T47D (cell line): ENCODE measurements around the gene CHAD.

Experiments
- DNase-seq, 2 experiments: peaks; one replicate each; pipeline versions ENCODE4 v3.0.0 to v3.0.0-alpha.2; 2011 to 2012; ENCODE audit warnings: low read depth in 1 of 2, low spot score in 1 of 2
- JUND ChIP-seq: IDR thresholded peaks from 2 replicates; pipeline ENCODE4 v1.6.1; 2012; ENCODE audit warnings: low read depth
- in situ Hi-C: cut with HindIII; loops from 2 replicates; pipeline ENCODE4 v1.10.0; 2016; ENCODE audit warnings: low sequenced_read_pairs, low pct_unique_long_range_greater_than_20kb

CHAD gene

DNA sequence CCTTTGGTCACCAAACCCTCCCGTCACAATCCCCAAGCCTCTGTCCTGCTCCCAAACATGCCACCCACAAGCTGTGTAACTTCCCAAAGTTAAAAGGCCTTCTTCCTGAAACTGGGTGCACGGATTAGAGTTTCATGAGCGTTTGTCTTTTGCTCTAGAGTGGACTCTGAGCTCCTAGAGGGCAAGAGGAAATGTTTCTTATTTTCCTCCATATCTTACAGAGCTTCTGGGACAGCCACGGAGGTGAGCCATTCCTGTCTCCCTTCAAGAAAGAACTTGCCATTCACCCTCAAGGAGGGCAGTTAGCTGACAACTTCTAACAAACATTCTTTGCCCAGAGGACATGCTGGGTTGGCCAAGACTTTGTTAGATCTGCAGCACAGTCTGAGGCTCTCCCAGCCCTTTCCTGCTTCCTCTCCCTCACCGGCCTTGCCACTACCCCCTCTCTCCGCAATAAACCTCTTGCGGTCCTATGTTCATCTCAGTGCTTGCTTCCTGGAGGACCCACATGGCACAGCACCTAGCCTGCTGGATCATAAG is 37.0 kb upstream of the CHAD start:
- no peak for DNase-seq
- in situ Hi-C loops: no loop called here
- no peak for TF ChIP-seq JUND

DNA sequence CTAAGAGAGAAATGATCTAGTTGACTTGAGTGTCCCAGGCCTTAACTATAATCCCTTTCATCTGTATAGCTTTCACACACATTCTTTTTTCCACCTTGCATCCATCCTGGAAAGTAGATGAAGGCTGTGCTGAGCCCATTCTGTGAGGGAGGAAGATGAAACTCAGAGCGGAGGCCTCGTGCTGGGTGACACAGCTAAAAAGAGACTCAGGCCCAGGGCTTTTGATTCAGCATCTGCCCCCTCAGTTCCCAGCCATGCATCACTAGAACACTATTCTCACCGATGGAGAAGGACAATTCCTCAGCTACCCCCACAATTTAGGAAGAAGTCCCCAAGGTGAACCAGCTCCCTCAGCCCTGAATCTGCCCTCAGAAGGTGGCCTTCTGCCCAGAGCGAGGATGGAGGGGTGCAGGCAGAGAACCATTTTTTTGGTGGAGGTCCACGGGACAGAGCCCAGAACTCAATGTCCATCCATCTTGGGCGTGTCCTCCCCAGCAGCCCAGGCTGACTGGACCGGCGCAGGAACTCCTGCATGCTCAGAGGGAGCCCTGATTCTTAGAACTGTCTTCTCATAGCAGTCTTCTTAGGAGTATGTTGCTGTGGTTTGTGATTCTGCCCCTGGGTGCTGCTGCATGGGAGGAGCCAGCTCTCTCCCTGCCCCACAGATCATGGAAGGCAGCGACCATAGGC is 33.8 kb upstream of the CHAD start:
- no peak for DNase-seq
- in situ Hi-C loops: no loop called here
- no peak for TF ChIP-seq JUND

DNA sequence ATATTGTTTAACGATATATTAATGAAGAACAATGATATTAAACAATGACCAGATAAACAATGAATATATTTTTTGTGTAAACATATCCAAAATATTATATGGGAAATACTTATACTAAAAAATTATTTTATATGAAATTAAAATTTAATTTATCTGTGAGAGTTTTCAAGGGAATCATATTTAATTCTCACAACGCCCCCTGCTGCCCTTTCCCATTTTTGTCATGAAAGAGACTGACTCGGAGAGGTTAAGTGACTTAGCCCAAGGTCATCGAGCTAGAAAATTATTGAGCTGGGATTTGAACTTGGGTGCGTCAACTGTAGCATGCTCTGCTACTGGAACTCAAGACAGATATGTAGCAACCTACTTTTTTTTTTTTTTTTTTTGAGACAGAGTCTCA is 32.4 kb upstream of the CHAD start:
- peak in 1 of 2 experiments; percentile 58 for DNase-seq
- no peak for TF ChIP-seq JUND
- in situ Hi-C loops: no loop called here

GRCh38 chr17:50499721-50500120 is 31.0 kb upstream of the CHAD start:
- no peak for DNase-seq
- in situ Hi-C loops: no loop called here
- no peak for TF ChIP-seq JUND

- in situ Hi-C loops: no loop called here
- no peak for DNase-seq
- no peak for TF ChIP-seq JUND
These were observed 30.6 kb upstream of the CHAD start for GRCh38 chr17:50499270-50499669.

DNA sequence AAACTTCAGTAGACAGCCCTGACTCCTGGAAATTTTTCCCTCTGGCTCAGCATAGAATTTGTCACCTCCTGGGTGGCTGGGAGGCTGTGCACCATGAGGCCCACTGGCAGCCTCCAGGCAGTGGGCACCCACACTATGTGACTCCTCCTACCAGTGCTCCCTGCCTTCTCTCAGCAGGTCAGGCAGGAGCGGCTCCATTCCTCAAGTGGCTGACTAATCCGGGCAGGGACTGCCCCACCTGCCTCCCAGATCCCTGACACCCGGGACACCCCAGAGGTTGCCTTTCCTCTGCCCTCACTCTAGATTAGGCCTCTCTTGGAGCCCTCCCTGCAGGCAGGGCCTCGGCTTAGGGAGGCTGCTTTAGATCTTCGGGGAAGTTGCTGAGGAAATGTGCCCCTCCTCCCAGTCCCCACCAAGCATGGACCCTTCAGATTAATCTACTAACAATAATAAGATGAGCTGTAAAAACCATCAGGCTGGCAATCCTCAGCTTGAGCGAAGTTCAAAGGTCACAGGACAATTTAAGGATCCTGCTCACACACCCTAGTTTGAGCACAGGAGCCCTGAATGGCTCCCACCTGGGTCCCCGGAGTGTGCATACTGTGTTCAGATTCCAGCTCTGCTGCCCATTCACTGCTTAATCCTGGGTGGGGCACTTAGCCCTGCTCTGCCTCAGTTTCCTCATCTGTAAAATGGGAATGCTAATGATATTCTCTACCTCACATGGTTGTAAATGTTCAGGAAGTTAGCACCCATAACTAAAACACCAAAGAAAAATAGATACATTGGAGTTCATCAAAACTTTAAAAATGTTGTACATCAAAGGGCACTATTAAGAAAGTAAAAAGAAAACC is 29.6 kb upstream of the CHAD start:
- TF ChIP-seq JUND: no peak
- in situ Hi-C loops: no loop called here
- peak in 1 of 2 experiments; percentile 55 for DNase-seq

- no peak for TF ChIP-seq JUND
- in situ Hi-C loops: no loop called here
- no peak for DNase-seq
These were observed 27.2 kb upstream of the CHAD start for GRCh38 chr17:50495918-50496317.

DNA sequence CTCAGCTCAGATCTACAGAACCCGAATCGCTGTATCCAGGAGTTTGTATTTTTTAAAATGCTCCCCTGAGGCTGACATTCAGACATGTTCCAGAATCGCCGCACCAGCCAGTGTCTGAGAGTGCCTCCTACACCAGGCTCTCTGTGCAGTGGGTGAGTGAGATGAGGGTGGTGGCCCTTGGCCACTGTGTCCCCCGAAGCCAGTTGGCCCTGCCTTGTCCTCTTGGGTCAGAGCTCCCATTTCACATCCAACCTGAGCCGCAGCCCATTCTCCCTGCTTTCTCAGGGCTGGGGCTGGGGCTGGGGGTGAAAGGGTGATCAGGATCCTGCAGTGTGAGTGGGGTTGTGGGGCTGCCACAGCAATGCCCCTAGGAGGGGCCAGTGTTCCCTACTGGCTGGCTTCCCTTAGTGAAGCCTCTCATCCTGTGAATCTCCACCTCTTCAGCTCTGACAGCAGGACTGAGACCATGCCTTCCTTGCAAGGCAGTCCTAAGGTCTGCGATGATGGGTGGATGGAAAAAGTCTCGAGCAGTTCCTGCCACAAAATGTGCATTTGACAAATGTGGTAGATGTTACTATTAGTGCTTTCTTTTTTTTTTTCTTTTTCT is 26.6 kb upstream of the CHAD start:
- in situ Hi-C loops: no loop called here
- no peak for TF ChIP-seq JUND
- DNase-seq: no peak

GRCh38 chr17:50493744-50494143 is 25.1 kb upstream of the CHAD start:
- TF ChIP-seq JUND: no peak
- in situ Hi-C loops: no loop called here
- DNase-seq: peak in 1 of 2 experiments; percentile 48

DNA sequence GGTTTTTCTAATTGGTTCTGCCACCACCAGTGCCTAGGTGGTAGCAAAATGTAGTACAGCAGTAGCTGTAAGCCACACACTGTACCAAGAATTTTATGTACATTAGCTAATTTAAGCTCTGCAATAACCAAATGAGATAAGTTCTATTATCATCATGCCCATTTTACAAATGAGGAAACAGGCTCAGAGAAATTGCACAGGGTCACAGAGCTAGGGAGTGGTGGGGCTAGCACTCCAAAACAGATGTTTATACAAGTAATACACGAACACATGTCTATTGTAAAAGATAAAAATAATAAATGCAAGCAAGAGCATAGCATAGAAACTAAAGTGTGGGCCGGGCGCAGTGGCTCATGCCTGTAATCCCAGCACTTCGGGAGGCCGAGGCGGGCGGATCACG is 23.5 kb upstream of the CHAD start:
- TF ChIP-seq JUND: no peak
- DNase-seq: no peak
- in situ Hi-C loops: no loop called here

DNA sequence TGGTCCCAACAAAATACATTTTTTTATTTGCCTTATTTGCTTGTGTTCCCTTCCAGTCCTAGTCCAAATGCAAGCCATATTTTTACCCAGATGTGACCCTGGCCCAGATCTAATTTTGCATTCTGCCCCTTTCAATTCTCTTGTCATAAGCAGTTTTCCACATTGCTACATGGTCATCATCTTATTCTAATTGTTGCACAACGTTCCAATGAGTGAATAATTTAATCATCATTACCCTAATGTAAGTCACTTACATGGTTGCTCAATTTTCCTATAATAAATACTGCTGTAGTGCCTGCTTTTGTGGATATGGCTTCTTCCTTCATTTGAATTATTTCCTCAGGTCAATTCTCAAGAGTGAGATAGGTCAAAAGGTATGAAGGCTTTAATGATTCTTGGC is 22.8 kb upstream of the CHAD start:
- no peak for TF ChIP-seq JUND
- in situ Hi-C loops: no loop called here
- DNase-seq: no peak

DNA sequence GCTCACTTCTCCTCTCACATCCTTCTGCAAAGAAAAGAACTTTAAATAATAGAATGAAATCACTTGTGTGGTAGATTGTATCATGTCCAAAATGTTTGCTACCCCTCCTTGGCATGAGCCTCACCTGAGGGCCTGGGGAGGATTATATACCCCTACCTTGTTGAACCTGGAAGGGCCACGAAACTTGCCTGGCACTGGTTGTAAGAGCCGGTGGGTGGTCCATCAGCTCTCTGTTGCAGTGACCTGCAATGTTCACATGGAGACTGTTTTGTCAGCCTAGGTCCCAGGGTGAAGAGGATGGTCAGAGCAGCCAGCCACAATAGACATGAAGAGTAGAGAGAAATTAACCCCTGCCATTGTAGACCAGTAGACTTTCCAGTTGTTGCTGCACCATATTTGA is 20.2 kb upstream of the CHAD start:
- no peak for TF ChIP-seq JUND
- DNase-seq: no peak
- in situ Hi-C loops: no loop called here
